Measurements from ENCODE around the gene EP400.

Gene EP400

GRCh38 chr12:132125736-132126135 is 176.0 kb downstream of the EP400 start:
- no peak overlapping the region for H3K27ac ChIP-seq (ENCODE audit: low read depth in 2 of 2, low read length in 2 of 2)
- no peak overlapping the region for H3K9ac ChIP-seq (ENCODE audit: low read depth in 1 of 2, low read length in 2 of 2)
- H3K9me3 ChIP-seq (ENCODE audit: control insufficient read depth in 2 of 2, low read length in 2 of 2): no peaks in the 10 kb centered on the region
- no peaks in the 10 kb centered on the region for H3K4me1 ChIP-seq (ENCODE audit: control insufficient read depth in 2 of 2, insufficient read depth in 2 of 2, low read length in 2 of 2)
- H3K4me3 ChIP-seq (ENCODE audit: low read length in 2 of 2): no peak overlapping the region
- H3K27me3 ChIP-seq (ENCODE audit: control insufficient read depth in 2 of 2, insufficient read depth in 2 of 2, low read length in 2 of 2): no peaks in the 10 kb centered on the region
- H3K36me3 ChIP-seq (ENCODE audit: control insufficient read depth in 2 of 2, insufficient read depth in 2 of 2, low read length in 2 of 2): peaks cover 13 to 43% of the 10 kb centered on the region in 2 donors

DNA sequence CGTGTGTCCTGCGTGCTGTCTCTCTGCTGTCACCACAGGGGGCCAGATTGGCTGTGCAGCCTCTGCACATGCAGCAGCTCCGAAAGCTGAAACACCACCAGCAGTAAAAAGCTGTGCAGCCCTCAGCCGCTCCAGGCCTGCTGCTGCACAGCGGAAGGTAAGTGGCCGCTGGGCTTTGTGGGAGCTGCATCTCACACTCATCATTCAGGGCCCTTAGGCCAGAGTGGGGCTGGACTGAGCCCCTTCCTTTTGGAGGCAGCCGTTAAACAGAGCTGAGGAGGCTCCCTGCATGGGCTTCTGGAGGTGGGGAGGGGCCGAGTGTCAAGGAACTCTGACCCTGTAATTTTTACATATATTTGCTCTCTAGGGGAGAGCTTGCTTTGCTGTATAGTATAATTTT is 177.3 kb downstream of the EP400 start:
- Histone ChIP-seq H3K9me3 (ENCODE audit: control insufficient read depth in 2 of 2, low read length in 2 of 2) (no peaks in the 10 kb centered on the region), H3K36me3 (ENCODE audit: control insufficient read depth in 2 of 2, insufficient read depth in 2 of 2, low read length in 2 of 2) (peaks cover 9 to 38% of the 10 kb centered on the region in 2 donors), H3K27ac (ENCODE audit: low read depth in 2 of 2, low read length in 2 of 2) (no peak overlapping the region), H3K4me3 (ENCODE audit: low read length in 2 of 2) (no peak overlapping the region), H3K27me3 (ENCODE audit: control insufficient read depth in 2 of 2, insufficient read depth in 2 of 2, low read length in 2 of 2) (no peaks in the 10 kb centered on the region), H3K9ac (ENCODE audit: low read depth in 1 of 2, low read length in 2 of 2) (no peak overlapping the region), H3K4me1 (ENCODE audit: control insufficient read depth in 2 of 2, insufficient read depth in 2 of 2, low read length in 2 of 2) (no peaks in the 10 kb centered on the region)

DNA sequence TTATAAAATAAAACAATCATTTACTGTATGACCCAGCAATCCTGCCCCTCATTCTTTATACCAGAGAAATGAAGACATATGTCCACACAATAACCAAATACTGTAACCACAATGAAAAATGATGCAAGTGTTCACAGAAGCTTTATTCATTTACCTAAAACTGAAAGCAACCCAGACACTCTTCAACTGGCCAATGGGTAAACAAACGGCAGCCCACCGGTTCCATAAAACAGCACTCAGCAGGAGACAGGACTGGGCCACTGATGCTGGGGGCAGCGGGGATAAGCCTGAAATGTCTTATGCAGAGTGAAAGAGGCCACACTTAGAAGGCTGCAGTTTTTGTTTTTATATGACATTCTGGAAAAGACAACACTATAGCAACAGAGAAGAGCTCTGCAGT is 179.3 kb downstream of the EP400 start:
- H3K9me3 ChIP-seq (ENCODE audit: control insufficient read depth in 2 of 2, low read length in 2 of 2): no peaks in the 10 kb centered on the region
- H3K36me3 ChIP-seq (ENCODE audit: control insufficient read depth in 2 of 2, insufficient read depth in 2 of 2, low read length in 2 of 2): peaks cover 5 to 33% of the 10 kb centered on the region in 2 donors
- no peaks in the 10 kb centered on the region for H3K27me3 ChIP-seq (ENCODE audit: control insufficient read depth in 2 of 2, insufficient read depth in 2 of 2, low read length in 2 of 2)
- no peak overlapping the region for H3K4me3 ChIP-seq (ENCODE audit: low read length in 2 of 2)
- H3K9ac ChIP-seq (ENCODE audit: low read depth in 1 of 2, low read length in 2 of 2): no peak overlapping the region
- no peak overlapping the region for H3K27ac ChIP-seq (ENCODE audit: low read depth in 2 of 2, low read length in 2 of 2)
- H3K4me1 ChIP-seq (ENCODE audit: control insufficient read depth in 2 of 2, insufficient read depth in 2 of 2, low read length in 2 of 2): no peaks in the 10 kb centered on the region

DNA sequence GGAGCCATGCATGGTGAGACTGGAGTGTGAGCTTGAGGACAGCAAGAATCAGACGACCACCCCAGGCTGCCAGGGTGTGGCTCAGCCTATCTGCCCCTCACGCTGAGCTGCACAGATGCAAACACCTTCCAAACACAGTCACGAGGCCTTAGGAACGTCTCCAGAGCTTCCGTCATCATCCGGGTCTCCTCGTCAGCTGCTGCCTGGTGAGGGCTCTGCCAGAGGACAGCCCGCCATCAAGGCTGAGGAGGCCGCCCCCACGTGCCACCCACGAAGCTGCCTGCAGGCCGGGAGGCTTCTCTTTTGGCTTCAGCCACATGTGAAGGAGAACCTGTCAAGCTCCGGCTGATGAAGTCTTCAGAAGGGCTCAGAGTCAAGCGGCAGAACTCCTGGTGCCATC is 180.9 kb downstream of the EP400 start:
- H3K4me3 ChIP-seq (ENCODE audit: low read length in 2 of 2): no peak overlapping the region
- H3K27ac ChIP-seq (ENCODE audit: low read depth in 2 of 2, low read length in 2 of 2): no peak overlapping the region
- H3K9me3 ChIP-seq (ENCODE audit: control insufficient read depth in 2 of 2, low read length in 2 of 2): no peaks in the 10 kb centered on the region
- no peaks in the 10 kb centered on the region for H3K27me3 ChIP-seq (ENCODE audit: control insufficient read depth in 2 of 2, insufficient read depth in 2 of 2, low read length in 2 of 2)
- no peaks in the 10 kb centered on the region for H3K4me1 ChIP-seq (ENCODE audit: control insufficient read depth in 2 of 2, insufficient read depth in 2 of 2, low read length in 2 of 2)
- H3K9ac ChIP-seq (ENCODE audit: low read depth in 1 of 2, low read length in 2 of 2): no peak overlapping the region
- H3K36me3 ChIP-seq (ENCODE audit: control insufficient read depth in 2 of 2, insufficient read depth in 2 of 2, low read length in 2 of 2): peaks cover 5 to 21% of the 10 kb centered on the region in 2 donors
